Keratinocyte (primary cell): ENCODE data around the gene ROR2. TPM values are rescaled to one million over a fixed set of nuclear protein-coding genes. Genes with fewer than 3 reads are reported as not detected.
A peak's percentile ranks its signal among the peaks of the same experiment; 100 is the strongest.

Experiments used
- DNase-seq: peaks from one replicate; pipeline ENCODE4 v3.0.0-alpha.2; 2011; ENCODE audit warnings: low read depth, missing footprints, low spot score
- FAIRE-seq: peaks from 2 replicates; lab custom pipeline; 2011; peaks lifted over from hg19 to GRCh38; lab: Jason Lieb, UNC
- H2AFZ ChIP-seq: 2 replicates; pipeline ENCODE4 v1.6.0; 2012; ENCODE audit warnings: low read length, control low read depth, inconsistent platforms; ENCODE audit not compliant: control insufficient read depth
- H3K27ac ChIP-seq: 2 replicates; pipeline ENCODE4 v1.5.1; 2011; ENCODE audit warnings: low read length; ENCODE audit not compliant: control insufficient read depth, insufficient read depth
- H3K27me3 ChIP-seq: 3 replicates; pipeline ENCODE4 v1.6.0; 2011; ENCODE audit warnings: low read length; ENCODE audit not compliant: control insufficient read depth, insufficient read depth; ENCODE audit errors: extremely low read depth
- H3K36me3 ChIP-seq, 2 experiments: 2 replicates in 1 of 2; 3 replicates in 1 of 2; pipeline ENCODE4 v1.5.1; 2011; ENCODE audit warnings: low read length in 2 of 2, mild to moderate bottlenecking in 1 of 2; ENCODE audit not compliant: control insufficient read depth in 2 of 2, insufficient read depth in 2 of 2; ENCODE audit errors: extremely low read depth in 1 of 2
- H3K4me1 ChIP-seq: 3 replicates; pipeline ENCODE4 v1.5.1; 2011; ENCODE audit warnings: low read length; ENCODE audit not compliant: control insufficient read depth, insufficient read depth; ENCODE audit errors: extremely low read depth
- H3K4me2 ChIP-seq: 3 replicates; pipeline ENCODE4 v1.6.0; 2011; ENCODE audit warnings: low read depth, low read length; ENCODE audit not compliant: control insufficient read depth, insufficient read depth; ENCODE audit errors: extremely low read depth
- H3K4me3 ChIP-seq, 3 experiments: fragments of 200-600 bp in 1 of 3; sonication (generic) in 1 of 3; 2 replicates in 2 of 3; 3 replicates in 1 of 3; pipeline ENCODE4 v1.5.1; 2011 to 2016; ENCODE audit warnings: low read length in 3 of 3, mild to moderate bottlenecking in 3 of 3, control low read depth in 2 of 3, inconsistent platforms in 1 of 3, low read depth in 1 of 3, mixed read lengths in 1 of 3, mixed run types in 1 of 3, moderate library complexity in 1 of 3; ENCODE audit not compliant: control insufficient read depth in 2 of 3, insufficient read depth in 2 of 3; ENCODE audit errors: extremely low read depth in 1 of 3
- H3K79me2 ChIP-seq: 2 replicates; pipeline ENCODE4 v1.6.0; 2012; ENCODE audit warnings: low read length; ENCODE audit not compliant: control insufficient read depth, insufficient read depth
- H3K9ac ChIP-seq: 3 replicates; pipeline ENCODE4 v1.6.0; 2011; ENCODE audit warnings: low read length; ENCODE audit not compliant: control insufficient read depth, insufficient read depth; ENCODE audit errors: extremely low read depth
- H3K9me1 ChIP-seq: 3 replicates; pipeline ENCODE4 v1.6.0; 2011; ENCODE audit warnings: low read length; ENCODE audit not compliant: control insufficient read depth, insufficient read depth; ENCODE audit errors: extremely low read depth
- H3K9me3 ChIP-seq: 2 replicates; pipeline ENCODE4 v1.5.1; 2012; ENCODE audit warnings: low read depth, low read length; ENCODE audit not compliant: control insufficient read depth
- H4K20me1 ChIP-seq: 3 replicates; pipeline ENCODE4 v1.6.0; 2011; ENCODE audit warnings: low read length; ENCODE audit not compliant: control insufficient read depth, insufficient read depth; ENCODE audit errors: extremely low read depth
- CTCF ChIP-seq, 3 experiments: IDR thresholded peaks in 1 of 3; conservative IDR thresholded peaks in 1 of 3; optimal IDR thresholded peaks in 1 of 3; 2 replicates in 2 of 3; 3 replicates in 1 of 3; pipeline versions ENCODE3 to v1.5.1; 2011; ENCODE audit warnings: low read length in 3 of 3, mild to moderate bottlenecking in 3 of 3, moderate library complexity in 2 of 3, control low read depth in 1 of 3, inconsistent platforms in 1 of 3; ENCODE audit not compliant: insufficient read depth in 2 of 3; ENCODE audit errors: extremely low read depth in 1 of 3
- EZH2 ChIP-seq: IDR thresholded peaks from one replicate; pipeline ENCODE4 v1.6.1; 2012; ENCODE audit warnings: inconsistent platforms, mild to moderate bottlenecking, low read length, moderate library complexity
- dilution Hi-C: fragments of 300-500 bp; cut with MboI; formaldehyde crosslinking; loops from one replicate; pipeline ENCODE4 v1.7.0; 2020; ENCODE audit warnings: low sequenced_read_pairs; ENCODE audit not compliant: extremely low pct_ligation_motif_present
- polyA plus RNA-seq, 5 experiments: library from polyadenylated mRNA; depleted of rRNA in 3 of 5; stranded (reverse) in 3 of 5; stranded (forward) in 1 of 5; unstranded in 1 of 5; fragments of >200 nt; gene quantifications; 1 replicate in 1 of 5; 2 replicates in 3 of 5; 3 replicates in 1 of 5; pipeline versions ENCODE4 v1.2.1 to v1.2.3, GENCODE V29; 2011 to 2012; ENCODE audit warnings: missing spikeins in 2 of 5, low read depth in 1 of 5, low replicate concordance in 1 of 5

Gene ROR2
- polyA plus RNA-seq, 1 donor (not counting 4 experiments of a cell fraction or from before 2014, with no cell fraction given) = 0.22 TPM

GRCh38 chr9:91857291-91858212 lies 92.5 kb downstream of the ROR2 start:
- no peak overlapping the region for H2AFZ ChIP-seq
- H3K4me1 ChIP-seq = no peaks in the 10 kb centered on the region
- no peaks in the 10 kb centered on the region for H4K20me1 ChIP-seq
- no peaks in the 10 kb centered on the region for H3K79me2 ChIP-seq
- FAIRE-seq (no peak), DNase-seq (no peak)
- no peaks in the 10 kb centered on the region for H3K9me3 ChIP-seq
- no peaks in the 10 kb centered on the region for H3K36me3 ChIP-seq
- no peak overlapping the region for H3K4me2 ChIP-seq
- no peaks in the 10 kb centered on the region for H3K9me1 ChIP-seq
- TF ChIP-seq EZH2 (no peak), CTCF (optimal IDR thresholded peaks at IDR 0.05 in 1 of 3, IDR thresholded peaks at IDR 0.05 in 1 of 3, conservative IDR thresholded peaks at IDR 0.05 in 1 of 3; ENCODE audit: extremely low read depth in 1 of 3, insufficient read depth in 2 of 3, low read length in 3 of 3) (no peak)
- H3K4me3 ChIP-seq = no peak overlapping the region
- H3K9ac ChIP-seq = no peak overlapping the region
- dilution Hi-C loops = no loop called here
- no peaks in the 10 kb centered on the region for H3K27me3 ChIP-seq
- no peak overlapping the region for H3K27ac ChIP-seq

DNA sequence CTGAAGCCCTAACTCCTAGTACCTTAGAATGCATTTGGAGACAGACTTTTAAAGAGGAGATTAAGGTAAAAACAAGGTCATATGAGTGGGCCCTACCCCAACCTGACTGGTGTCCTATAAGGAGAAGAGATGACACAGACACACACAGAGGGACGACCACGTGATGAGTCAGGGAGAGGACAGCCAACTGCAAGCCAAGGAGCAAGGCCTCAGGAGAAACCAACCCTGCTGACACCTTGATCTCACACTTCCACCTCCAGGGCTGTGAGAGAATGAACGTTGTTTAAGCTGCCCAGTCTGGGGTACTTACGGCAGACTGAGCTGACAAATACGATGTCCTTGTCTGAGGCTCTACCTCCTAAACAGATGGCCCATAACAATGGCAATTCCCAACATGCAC lies 93.6 kb downstream of the ROR2 start:
- DNase-seq (no peak), FAIRE-seq (no peak)

More for the DNA sequence above, 93.6 kb downstream of the ROR2 start:
- H3K36me3 ChIP-seq = no peaks in the 10 kb centered on the region
- TF ChIP-seq EZH2 (no peak), CTCF (optimal IDR thresholded peaks at IDR 0.05 in 1 of 3, IDR thresholded peaks at IDR 0.05 in 1 of 3, conservative IDR thresholded peaks at IDR 0.05 in 1 of 3; ENCODE audit: extremely low read depth in 1 of 3, insufficient read depth in 2 of 3, low read length in 3 of 3) (peak in 1 of 3 experiments; percentile 13)
- H3K4me1 ChIP-seq = no peaks in the 10 kb centered on the region
- H3K79me2 ChIP-seq = no peaks in the 10 kb centered on the region
- dilution Hi-C loops = no loop called here
- no peak overlapping the region for H3K4me3 ChIP-seq
- H3K27ac ChIP-seq = no peak overlapping the region
- H3K27me3 ChIP-seq = no peaks in the 10 kb centered on the region
- no peaks in the 10 kb centered on the region for H3K9me1 ChIP-seq
- no peak overlapping the region for H3K9ac ChIP-seq
- no peak overlapping the region for H2AFZ ChIP-seq
- H4K20me1 ChIP-seq = no peaks in the 10 kb centered on the region
- no peak overlapping the region for H3K4me2 ChIP-seq
- H3K9me3 ChIP-seq = no peaks in the 10 kb centered on the region
